Ovary (tissue), 9 donors: Measurements from ENCODE around the gene CD63. TPM values are rescaled to one million over a fixed set of nuclear protein-coding genes. Genes with fewer than 3 reads are reported as not detected.

Source experiments
- DNase-seq, 5 donors: peaks; one replicate each; pipeline ENCODE4 v3.0.0-alpha.2; 2019 to 2020
- H3K27ac ChIP-seq, 2 donors: fragments of 200-600 bp; one replicate each; pipeline versions ENCODE4 v1.5.1 to v1.8.0; 2019 to 2022
- H3K27me3 ChIP-seq: fragments of 200-600 bp; one replicate; pipeline ENCODE4 v1.8.0; 2022
- H3K36me3 ChIP-seq: fragments of 200-600 bp; sonication (generic); one replicate; pipeline ENCODE4 v1.5.1; 2019
- H3K4me1 ChIP-seq: one replicate; pipeline ENCODE4 v1.8.1; 2013; ENCODE audit warnings: mild to moderate bottlenecking, moderate library complexity; ENCODE audit not compliant: insufficient read depth
- H3K4me3 ChIP-seq: fragments of 200-600 bp; sonication (generic); one replicate; pipeline ENCODE4 v1.5.1; 2017
- H3K9me3 ChIP-seq, 2 donors: fragments of 200-600 bp in 1 of 2; sonication (generic) in 1 of 2; one replicate each; pipeline versions ENCODE4 v1.5.1 to v1.8.1; 2013 to 2019; ENCODE audit warnings: mild to moderate bottlenecking in 1 of 2, moderate library complexity in 1 of 2
- EP300 ChIP-seq: sonication (generic); formaldehyde crosslinking; IDR thresholded peaks from one replicate; pipeline ENCODE4 v1.6.1; 2017; ENCODE audit warnings: antibody characterized with exemption
- POLR2A ChIP-seq: fragments of 450-650 bp; IDR thresholded peaks from one replicate; pipeline ENCODE4 v1.6.1; 2017; ENCODE audit warnings: antibody characterized with exemption, mild to moderate bottlenecking, moderate library complexity
- WGBS, 3 donors: extraction: QIAGEN DNeasy Blood & Tissue Kit in 1 of 3; methylation state at CpG; one replicate each; pipeline versions ENCODE4 v1.1.5 to v1.1.7; 2013 to 2017; 5-methylcytosine and 5-hydroxymethylcytosine counted together
- intact Hi-C, 4 donors: fragments of 100-400 bp; cut with DNase I; formaldehyde crosslinking; loops; one replicate each; pipeline versions ENCODE4 v1.11.0 to v1.15.1; 2022 to 2023
- polyA plus RNA-seq, 2 donors: library from polyadenylated mRNA; stranded (reverse); fragments of 200-250 nt in 1 of 2; fragments of 350-450 nt in 1 of 2; fragmentation: Illumina TruSeq in 1 of 2; extraction: RNeasy Lipid Tissue Mini Kit (QIAGEN cat#74804) in 1 of 2; gene quantifications; one replicate each; pipeline ENCODE4 v1.2.3, GENCODE V29; 2013 to 2014
- total RNA-seq, 7 donors: library from RNA; depleted of rRNA in 2 of 7; stranded (reverse); fragments of >200 nt in 2 of 7; fragmentation: NEBNext Ultra II Directional in 3 of 7; extraction: Animal tissue kit (Norgen Biotek cat#: 25700) in 3 of 7; gene quantifications; one replicate each; pipeline versions ENCODE4 v1.1.0 to v1.2.4, GENCODE V29; 2016 to 2023
- TF ChIP-seq, protein P1 (sequence below), 3 donors: fragments of 450-650 bp in 2 of 3; fragments of 200-600 bp in 1 of 3; IDR thresholded peaks; one replicate each; pipeline versions ENCODE4 v1.5.1 to v1.8.0; 2016 to 2022; ENCODE audit warnings: antibody characterized with exemption in 3 of 3, mild to moderate bottlenecking in 1 of 3
- donor health status: DM: no; HTN: no; CAD: no; lungs with moderate emphysema.
- donor health status: DM: no; HTN: no; CAD: no.
- donor health status: Bipolar disorder and iron deficiency.
- donor health status: DM: yes; HTN: yes; CAD: no.
- donor health status: DM: no; HTN: no; CAD: no.
- donor health status: DM: yes; HTN: yes; CAD: no.

The CD63 gene
- total and polyA plus RNA-seq, 9 donors, result 406 to 1,943 (median 762) TPM

- WGBS, 3 donors, result 58 to 64% (median 63%) methylated on average over 2 of the region's 2 CpGs
- intact Hi-C loops, result no loop called here
- H3K27ac ChIP-seq, result no peak overlapping the region
- no peaks in the 10 kb centered on the region for H3K9me3 ChIP-seq
- no peaks in the 10 kb centered on the region for H3K36me3 ChIP-seq
- H3K4me3 ChIP-seq, result peak overlapping the region; percentile 55
- TF ChIP-seq POLR2A (no peak), EP300 (no peak)
- TF ChIP-seq, protein P1, sequence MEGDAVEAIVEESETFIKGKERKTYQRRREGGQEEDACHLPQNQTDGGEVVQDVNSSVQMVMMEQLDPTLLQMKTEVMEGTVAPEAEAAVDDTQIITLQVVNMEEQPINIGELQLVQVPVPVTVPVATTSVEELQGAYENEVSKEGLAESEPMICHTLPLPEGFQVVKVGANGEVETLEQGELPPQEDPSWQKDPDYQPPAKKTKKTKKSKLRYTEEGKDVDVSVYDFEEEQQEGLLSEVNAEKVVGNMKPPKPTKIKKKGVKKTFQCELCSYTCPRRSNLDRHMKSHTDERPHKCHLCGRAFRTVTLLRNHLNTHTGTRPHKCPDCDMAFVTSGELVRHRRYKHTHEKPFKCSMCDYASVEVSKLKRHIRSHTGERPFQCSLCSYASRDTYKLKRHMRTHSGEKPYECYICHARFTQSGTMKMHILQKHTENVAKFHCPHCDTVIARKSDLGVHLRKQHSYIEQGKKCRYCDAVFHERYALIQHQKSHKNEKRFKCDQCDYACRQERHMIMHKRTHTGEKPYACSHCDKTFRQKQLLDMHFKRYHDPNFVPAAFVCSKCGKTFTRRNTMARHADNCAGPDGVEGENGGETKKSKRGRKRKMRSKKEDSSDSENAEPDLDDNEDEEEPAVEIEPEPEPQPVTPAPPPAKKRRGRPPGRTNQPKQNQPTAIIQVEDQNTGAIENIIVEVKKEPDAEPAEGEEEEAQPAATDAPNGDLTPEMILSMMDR (IDR thresholded peaks at IDR 0.05), result no peak
- no peak for DNase-seq
- H3K4me1 ChIP-seq, result peaks cover 5% of the 10 kb centered on the region
- H3K27me3 ChIP-seq, result no peaks in the 10 kb centered on the region
These were observed 22.1 kb downstream of the CD63 start for GRCh38 chr12:55706568-55707218.

- intact Hi-C loops, result no loop called here
- TF ChIP-seq POLR2A, result no peak
- no peak for TF ChIP-seq EP300
- TF ChIP-seq, protein P1 (IDR thresholded peaks at IDR 0.05), result no peak
- no peak overlapping the region for H3K27ac ChIP-seq
- H3K4me1 ChIP-seq, result peaks cover 5% of the 10 kb centered on the region
- H3K4me3 ChIP-seq, result peak overlapping the region; percentile 13
- no peak for DNase-seq
- no peaks in the 10 kb centered on the region for H3K36me3 ChIP-seq
- WGBS, 3 donors, result 49 to 55% (median 53%) methylated on average over 5 of the region's 5 CpGs
- H3K27me3 ChIP-seq, result no peaks in the 10 kb centered on the region
- H3K9me3 ChIP-seq, result no peaks in the 10 kb centered on the region
These were observed 22.9 kb downstream of the CD63 start for GRCh38 chr12:55705782-55706402.

GRCh38 chr12:55704824-55705718, 23.7 kb downstream of the CD63 start:
- no peak overlapping the region for H3K27ac ChIP-seq
- H3K27me3 ChIP-seq, result no peaks in the 10 kb centered on the region
- intact Hi-C loops, result no loop called here
- WGBS, 3 donors, result 66 to 75% (median 71%) methylated on average over 9 of the region's 9 CpGs
- no peak for DNase-seq
- H3K36me3 ChIP-seq, result no peaks in the 10 kb centered on the region
- H3K9me3 ChIP-seq, result no peaks in the 10 kb centered on the region
- no peak for TF ChIP-seq POLR2A
- TF ChIP-seq, protein P1 (IDR thresholded peaks at IDR 0.05), result no peak
- no peak overlapping the region for H3K4me3 ChIP-seq
- peaks cover 5% of the 10 kb centered on the region for H3K4me1 ChIP-seq

- Histone ChIP-seq H3K9me3 (no peaks in the 10 kb centered on the region), H3K36me3 (no peaks in the 10 kb centered on the region), H3K4me3 (no peak overlapping the region), H3K4me1 (peaks cover 5% of the 10 kb centered on the region), H3K27me3 (no peaks in the 10 kb centered on the region), H3K27ac (no peak overlapping the region)
- 77 to 86% (median 78%) methylated on average over 6 of the region's 6 CpGs for WGBS, 3 donors
- intact Hi-C loops, result no loop called here
- DNase-seq, result peak in 2 of 5 donors; percentile 24 to 41
- TF ChIP-seq, protein P1 (IDR thresholded peaks at IDR 0.05), result no peak
These were observed 24.7 kb downstream of the CD63 start for GRCh38 chr12:55703901-55704761.
